ENCODE data around the gene MRPL2.

GRCh38 chr6:43086022-43086658 is 26.9 kb upstream of the MRPL2 start:
- TF ChIP-seq CTCF (IDR thresholded peaks at IDR 0.05) (no peak), EZH2 (IDR thresholded peaks at IDR 0.05; ENCODE audit: borderline replicate concordance, insufficient read depth, low read depth, low read length, poor library complexity, severe bottlenecking) (no peak)

Measured in B cell (primary cell).